Neural crest cell (in vitro differentiated cells): ENCODE results near the gene CDK9. TPM values are rescaled to one million over a fixed set of nuclear protein-coding genes. Genes with fewer than 3 reads are reported as not detected.

Experiments used
- DNase-seq: peaks from one replicate; pipeline ENCODE4 v3.0.0; 2021; ENCODE audit warnings: low read depth, mixed read lengths, low spot score
- H3K27ac Mint-ChIP-seq: one replicate; pipeline ENCODE4 v1.8.0; 2021; ENCODE audit warnings: mild to moderate bottlenecking, mixed read lengths; ENCODE audit not compliant: unreplicated experiment
- H3K27me3 Mint-ChIP-seq: 2 replicates; pipeline ENCODE4 v1.8.0; 2021; ENCODE audit warnings: low read depth, mild to moderate bottlenecking, mixed read lengths
- H3K36me3 Mint-ChIP-seq: 2 replicates; pipeline ENCODE4 v1.8.0; 2021; ENCODE audit warnings: low read depth, mild to moderate bottlenecking, mixed read lengths
- H3K4me1 Mint-ChIP-seq: 2 replicates; pipeline ENCODE4 v1.8.0; 2021; ENCODE audit warnings: mixed read lengths
- H3K4me3 Mint-ChIP-seq: one replicate; pipeline ENCODE4 v1.8.0; 2021; ENCODE audit warnings: mild to moderate bottlenecking, mixed read lengths
- H3K9me3 Mint-ChIP-seq: 2 replicates; pipeline ENCODE4 v1.8.0; 2021; ENCODE audit warnings: mixed read lengths
- total RNA-seq: library from RNA; stranded (reverse); gene quantifications from 2 replicates; pipeline ENCODE4 v1.2.1, GENCODE V29; 2021
- TF ChIP-seq, protein P1 (sequence below): fragments of 200-600 bp; sonication (generic); conservative IDR thresholded peaks from 2 replicates; pipeline ENCODE4 v1.5.0; 2021; ENCODE audit warnings: antibody characterized with exemption, mild to moderate bottlenecking

CDK9 gene
- total RNA-seq, 1 donor from 2014 or later, result 84.8 TPM

- TF ChIP-seq, protein P1, sequence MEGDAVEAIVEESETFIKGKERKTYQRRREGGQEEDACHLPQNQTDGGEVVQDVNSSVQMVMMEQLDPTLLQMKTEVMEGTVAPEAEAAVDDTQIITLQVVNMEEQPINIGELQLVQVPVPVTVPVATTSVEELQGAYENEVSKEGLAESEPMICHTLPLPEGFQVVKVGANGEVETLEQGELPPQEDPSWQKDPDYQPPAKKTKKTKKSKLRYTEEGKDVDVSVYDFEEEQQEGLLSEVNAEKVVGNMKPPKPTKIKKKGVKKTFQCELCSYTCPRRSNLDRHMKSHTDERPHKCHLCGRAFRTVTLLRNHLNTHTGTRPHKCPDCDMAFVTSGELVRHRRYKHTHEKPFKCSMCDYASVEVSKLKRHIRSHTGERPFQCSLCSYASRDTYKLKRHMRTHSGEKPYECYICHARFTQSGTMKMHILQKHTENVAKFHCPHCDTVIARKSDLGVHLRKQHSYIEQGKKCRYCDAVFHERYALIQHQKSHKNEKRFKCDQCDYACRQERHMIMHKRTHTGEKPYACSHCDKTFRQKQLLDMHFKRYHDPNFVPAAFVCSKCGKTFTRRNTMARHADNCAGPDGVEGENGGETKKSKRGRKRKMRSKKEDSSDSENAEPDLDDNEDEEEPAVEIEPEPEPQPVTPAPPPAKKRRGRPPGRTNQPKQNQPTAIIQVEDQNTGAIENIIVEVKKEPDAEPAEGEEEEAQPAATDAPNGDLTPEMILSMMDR, result no peak
- Mint-ChIP-seq H3K27me3 (peaks cover 8% of the 10 kb centered on the region), H3K4me1 (peaks cover 18% of the 10 kb centered on the region), H3K9me3 (no peaks in the 10 kb centered on the region), H3K27ac (no peak overlapping the region), H3K4me3 (no peak overlapping the region), H3K36me3 (no peaks in the 10 kb centered on the region)
- no peak for DNase-seq
These were observed 41.3 kb upstream of the CDK9 start for GRCh38 chr9:127744398-127745110.

- Mint-ChIP-seq H3K9me3 (no peaks in the 10 kb centered on the region), H3K36me3 (no peaks in the 10 kb centered on the region), H3K27me3 (peaks cover 17% of the 10 kb centered on the region), H3K27ac (no peak overlapping the region), H3K4me1 (peaks cover 10% of the 10 kb centered on the region), H3K4me3 (no peak overlapping the region)
- TF ChIP-seq, protein P1, result no peak
- DNase-seq, result no peak
These were observed 38.8 kb upstream of the CDK9 start for GRCh38 chr9:127746959-127747569.

DNA sequence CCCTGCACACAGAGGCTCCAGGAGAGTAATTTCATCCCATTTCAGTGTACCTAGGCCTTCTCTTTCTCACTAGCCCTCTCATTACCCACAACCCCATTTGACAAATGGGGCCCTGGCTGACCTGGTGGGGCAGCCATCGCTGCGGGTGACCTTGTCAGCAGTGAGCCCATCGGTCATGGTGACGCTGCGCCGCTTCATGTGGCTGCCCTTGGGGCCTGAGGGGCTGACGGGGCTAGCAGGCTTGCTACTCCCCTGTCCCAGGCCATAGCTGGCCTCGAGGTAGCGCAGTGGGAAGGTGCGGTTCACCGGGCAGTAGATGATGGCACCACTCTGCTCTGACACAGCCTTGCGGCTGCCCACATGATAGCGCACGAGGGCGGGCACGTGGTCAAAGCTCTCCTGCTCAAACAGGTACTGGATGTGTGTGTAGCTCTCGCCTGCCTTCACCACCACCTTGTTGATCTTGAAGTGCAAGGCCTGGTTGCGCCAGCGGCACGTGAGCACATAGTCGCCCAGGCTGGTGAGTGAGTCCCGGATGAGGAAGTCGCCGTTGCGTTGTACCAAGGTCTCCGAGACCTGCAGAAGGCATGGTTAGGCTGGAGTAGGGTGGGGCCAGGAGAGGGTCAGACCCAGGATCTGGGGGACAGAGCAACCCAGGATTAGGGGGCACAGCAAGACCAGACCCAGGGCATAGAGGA lies 36.6 kb upstream of the CDK9 start:
- Mint-ChIP-seq H3K4me3 (no peak overlapping the region), H3K27me3 (peaks cover 37% of the 10 kb centered on the region), H3K9me3 (no peaks in the 10 kb centered on the region), H3K4me1 (no peaks in the 10 kb centered on the region), H3K27ac (no peak overlapping the region), H3K36me3 (no peaks in the 10 kb centered on the region)
- no peak for DNase-seq
- TF ChIP-seq, protein P1, result no peak

GRCh38 chr9:127751269-127752054 lies 34.4 kb upstream of the CDK9 start:
- Mint-ChIP-seq H3K9me3 (no peaks in the 10 kb centered on the region), H3K36me3 (no peaks in the 10 kb centered on the region), H3K4me1 (no peaks in the 10 kb centered on the region), H3K27ac (no peak overlapping the region), H3K4me3 (peak overlapping the region; percentile 60), H3K27me3 (peaks cover 51% of the 10 kb centered on the region)
- DNase-seq, result peak; percentile 55
- TF ChIP-seq, protein P1, result no peak

GRCh38 chr9:127753148-127753547 lies 32.7 kb upstream of the CDK9 start:
- no peaks in the 10 kb centered on the region for H3K9me3 Mint-ChIP-seq

More at GRCh38 chr9:127753148-127753547, 32.7 kb upstream of the CDK9 start:
- peak overlapping the region; percentile 22 for H3K4me3 Mint-ChIP-seq
- no peaks in the 10 kb centered on the region for H3K36me3 Mint-ChIP-seq
- H3K27ac Mint-ChIP-seq, result no peak overlapping the region
- DNase-seq, result no peak
- H3K4me1 Mint-ChIP-seq, result no peaks in the 10 kb centered on the region
- H3K27me3 Mint-ChIP-seq, result peaks cover 55% of the 10 kb centered on the region
- TF ChIP-seq, protein P1, result no peak
